K562 (cell line): ENCODE measurements around the gene NRXN3. TPM values are rescaled to one million over a fixed set of nuclear protein-coding genes. Genes with fewer than 3 reads are reported as not detected.

ENCODE experiments used
- ATAC-seq: fragments of 200-7000 bp; cut with Tn5 transposase; 3 replicates; pipeline ENCODE4 v1.9.1; 2020; ENCODE audit warnings: moderate library complexity
- BruUV-seq: library from RNA; stranded (reverse); fragments of 400-500 nt; replicated peaks from 2 replicates; lab custom pipeline; 2021; lab: Mats Ljungman, UMichigan
- CTCF ChIA-PET: fragments of 300-600 bp; formaldehyde crosslinking; extraction: SDS; loops from one replicate; lab custom pipeline; 2021; ENCODE audit warnings: low intra/inter-chr PET ratio; lab: Yijun Ruan, JAX
- POLR2A ChIA-PET: fragments of 300-600, 350-650 bp; sonication (Branson Sonifier 250); formaldehyde crosslinking; extraction: SDS; loops from one replicate; lab custom pipeline; 2021; ENCODE audit warnings: antibody characterized with exemption, inconsistent platforms; lab: Yijun Ruan, JAX
- DNase-seq, 4 experiments: peaks; one replicate each; pipeline versions ENCODE4 v3.0.0 to v3.0.0-alpha.2; 2011 to 2018; ENCODE audit warnings: low spot score in 3 of 4, mixed read lengths in 3 of 4; ENCODE audit errors: extremely low read depth in 1 of 4
- FAIRE-seq: peaks from 2 replicates; lab custom pipeline; 2011; peaks lifted over from hg19 to GRCh38; lab: Jason Lieb, UNC
- H2AFZ ChIP-seq: 2 replicates; pipeline ENCODE4 v1.6.0; 2011; ENCODE audit warnings: low read depth, low read length, control low read depth, inconsistent platforms
- H3K27ac ChIP-seq: fragments of 200-600 bp; 3 replicates; pipeline ENCODE4 v1.8.0; 2011; ENCODE audit warnings: low read depth, mild to moderate bottlenecking, control low read depth, inconsistent platforms, low read length, moderate library complexity, mixed read lengths; ENCODE audit errors: extremely low read depth
- H3K27me3 ChIP-seq, 2 experiments: fragments of 300-600 bp in 1 of 2; 2 replicates in 1 of 2; 3 replicates in 1 of 2; pipeline versions ENCODE4 v1.6.0 to v1.8.0; 2011; ENCODE audit warnings: inconsistent platforms in 2 of 2, low read length in 2 of 2, mild to moderate bottlenecking in 1 of 2, mixed read lengths in 1 of 2, moderate library complexity in 1 of 2; ENCODE audit not compliant: control insufficient read depth in 2 of 2, insufficient read depth in 2 of 2
- H3K36me3 ChIP-seq: fragments of 300-600 bp; 3 replicates; pipeline ENCODE4 v1.8.0; 2011; ENCODE audit warnings: mild to moderate bottlenecking, low read length, inconsistent platforms; ENCODE audit not compliant: control insufficient read depth, insufficient read depth
- H3K4me1 ChIP-seq, 2 experiments: fragments of 200-600 bp in 1 of 2; replicated peaks in 1 of 2; 2 replicates in 1 of 2; 3 replicates in 1 of 2; pipeline versions ENCODE4 v1.5.1 to v1.8.0; 2011; ENCODE audit warnings: inconsistent platforms in 2 of 2, low read length in 2 of 2, mild to moderate bottlenecking in 1 of 2, mixed read lengths in 1 of 2, moderate library complexity in 1 of 2; ENCODE audit not compliant: control insufficient read depth in 2 of 2, insufficient read depth in 2 of 2
- H3K4me2 ChIP-seq: 2 replicates; pipeline ENCODE4 v1.6.1; 2011; ENCODE audit warnings: low read length, control low read depth, inconsistent platforms, mixed read lengths; ENCODE audit not compliant: insufficient read depth
- H3K4me3 ChIP-seq: fragments of 200-600 bp; sonication (generic), shearing (Covaris generic); 2 replicates; pipeline ENCODE4 v1.5.1; 2016; ENCODE audit warnings: control low read depth, inconsistent platforms
- H3K79me2 ChIP-seq: fragments of 200-600 bp; 3 replicates; pipeline ENCODE4 v1.8.0; 2011; ENCODE audit warnings: low read length, inconsistent platforms; ENCODE audit not compliant: control insufficient read depth, insufficient read depth
- H3K9ac ChIP-seq, 2 experiments: 2 replicates each; pipeline versions ENCODE4 v1.6.0 to v1.6.1; 2011; ENCODE audit warnings: low read depth in 2 of 2, low read length in 2 of 2, control low read depth in 1 of 2, inconsistent platforms in 1 of 2, mild to moderate bottlenecking in 1 of 2, mixed read lengths in 1 of 2; ENCODE audit not compliant: insufficient read depth in 1 of 2
- H3K9me1 ChIP-seq: one replicate; pipeline ENCODE4 v1.6.0; 2011; ENCODE audit warnings: inconsistent platforms, mild to moderate bottlenecking, low read length, moderate library complexity; ENCODE audit not compliant: control insufficient read depth, insufficient read depth
- H3K9me3 ChIP-seq: replicated peaks from 2 replicates; pipeline ENCODE4 v1.5.1; 2011; ENCODE audit warnings: low read depth, low read length, inconsistent platforms; ENCODE audit not compliant: control insufficient read depth, insufficient read depth
- H4K20me1 ChIP-seq: replicated peaks from 2 replicates; pipeline ENCODE4 v1.6.1; 2011; ENCODE audit warnings: low read length, inconsistent platforms, mixed read lengths; ENCODE audit not compliant: control insufficient read depth, insufficient read depth
- CHD2 ChIP-seq: IDR thresholded peaks from 2 replicates; pipeline ENCODE4 v1.6.1; 2011; ENCODE audit warnings: low read depth, low read length
- DPF2 ChIP-seq: fragments of 450-650 bp; IDR thresholded peaks from 2 replicates; pipeline ENCODE4 v1.6.1; 2016
- ETV1 ChIP-seq: fragments of 450-650 bp; conservative IDR thresholded peaks from 2 replicates; pipeline ENCODE4 v1.6.1; 2016; ENCODE audit warnings: missing genetic modification characterization, control low read depth, low read depth, missing compliant biosample characterization
- KAT2B ChIP-seq: IDR thresholded peaks from one replicate; pipeline ENCODE4 v1.6.1; 2012; ENCODE audit warnings: low read depth, mild to moderate bottlenecking, control low read depth, inconsistent platforms, low read length, moderate library complexity
- MXI1 ChIP-seq: IDR thresholded peaks from 2 replicates; pipeline ENCODE4 v1.6.1; 2011; ENCODE audit warnings: low read depth, mild to moderate bottlenecking, improper control_type of control experiment, low read length
- NCOA1 ChIP-seq: fragments of 450-650 bp; IDR thresholded peaks from 2 replicates; pipeline ENCODE4 v1.6.1; 2016; ENCODE audit warnings: low read depth
- NR3C1 ChIP-seq: sonication (generic); formaldehyde crosslinking; IDR thresholded peaks from 2 replicates; pipeline ENCODE4 v1.8.1; 2022; ENCODE audit warnings: missing genetic modification reagents
- NUFIP1 ChIP-seq: fragments of 450-650 bp; IDR thresholded peaks from 2 replicates; pipeline ENCODE4 v1.6.1; 2018; ENCODE audit not compliant: partially characterized antibody
- PHF8 ChIP-seq: fragments of 200-600 bp; sonication (generic); IDR thresholded peaks from 2 replicates; pipeline ENCODE4 v1.6.1; 2012; ENCODE audit warnings: mixed run types, mild to moderate bottlenecking, inconsistent platforms, low read length, moderate library complexity, borderline replicate concordance
- SIN3A ChIP-seq, 2 experiments: fragments of 150-350 bp in 1 of 2; IDR thresholded peaks; 2 replicates each; pipeline ENCODE4 v1.6.1; 2011 to 2016; ENCODE audit warnings: borderline replicate concordance in 2 of 2, low read depth in 2 of 2, low read length in 2 of 2, mild to moderate bottlenecking in 2 of 2, moderate library complexity in 2 of 2; ENCODE audit not compliant: control insufficient read depth in 1 of 2
- SMAD4 ChIP-seq: fragments of 250-450 bp; sonication (Bioruptor Pico); conservative IDR thresholded peaks from 2 replicates; pipeline ENCODE4 v1.8.0; 2021; ENCODE audit warnings: inconsistent platforms, mild to moderate bottlenecking, moderate library complexity
- SMC3 ChIP-seq: conservative IDR thresholded peaks from 2 replicates; pipeline ENCODE4 v1.6.1; 2011; ENCODE audit warnings: low read depth, low read length, improper control_type of control experiment; ENCODE audit not compliant: insufficient read depth
- STAT5A ChIP-seq: IDR thresholded peaks from 2 replicates; pipeline ENCODE4 v1.6.1; 2012; ENCODE audit warnings: low read length, inconsistent platforms, borderline replicate concordance
- TARDBP ChIP-seq: fragments of 450-650 bp; IDR thresholded peaks from 2 replicates; pipeline ENCODE4 v1.6.1; 2016
- TRIM24 ChIP-seq, 2 experiments: fragments of 450-650 bp; IDR thresholded peaks; 2 replicates each; pipeline ENCODE4 v1.6.1; 2016
- ZNF140 ChIP-seq: fragments of 250-450 bp; sonication (Bioruptor Pico); IDR thresholded peaks from 2 replicates; pipeline ENCODE4 v1.8.0; 2021; ENCODE audit warnings: moderate library complexity, mild to moderate bottlenecking, inconsistent platforms
- ZNF224 ChIP-seq: sonication (generic); formaldehyde crosslinking; IDR thresholded peaks from 2 replicates; pipeline ENCODE4 v1.8.0; 2022; ENCODE audit warnings: mild to moderate bottlenecking, missing genetic modification reagents
- ZNF644 ChIP-seq: fragments of 200-800 bp; sonication (Bioruptor generic); IDR thresholded peaks from 2 replicates; pipeline ENCODE4 v1.6.1; 2016; ENCODE audit warnings: low read depth, missing genetic modification characterization, missing compliant biosample characterization
- WGBS: fragments of 100-300 bp; shearing (Covaris generic); methylation state at CpG from one replicate; pipeline ENCODE4 v1.1.6; 2016; ENCODE audit warnings: low coverage, mixed read lengths; ENCODE audit not compliant: insufficient coverage; ENCODE audit errors: missing lambda C conversion rate; 5-methylcytosine and 5-hydroxymethylcytosine counted together
- in situ Hi-C: fragments of 300-500 bp; cut with MboI; formaldehyde crosslinking; loops from 4 replicates; pipeline ENCODE4 v1.15.0; 2018; ENCODE audit warnings: inconsistent platforms, mixed read lengths
- intact Hi-C: fragments of 100-400 bp; cut with micrococcal nuclease; formaldehyde crosslinking; loops from 2 replicates; pipeline ENCODE4 v1.14.2; 2022
- polyA plus RNA-seq, 8 experiments: library from polyadenylated mRNA; depleted of rRNA in 4 of 8; stranded (reverse) in 5 of 8; unstranded in 3 of 8; fragments of >200 nt; fragmentation: Nextera tagmentation in 2 of 8; fragmentation: Illumina TruSeq in 1 of 8; extraction: Ambion mirVana in 2 of 8; extraction: Trizol in 1 of 8; gene quantifications; 2 replicates each; pipeline versions ENCODE4 v1.2.1 to v1.2.3, GENCODE V29; 2011 to 2014; ENCODE audit warnings: inconsistent platforms in 1 of 8, missing spikeins in 1 of 8
- total RNA-seq, 7 experiments: library from RNA; depleted of rRNA in 6 of 7; stranded (reverse); fragments of >200 nt in 6 of 7; fragmentation: Illumina TruSeq in 2 of 7; extraction: Trizol in 2 of 7; gene quantifications; 2 replicates each; pipeline versions ENCODE4 v1.2.1 to v1.2.3, GENCODE V29; 2011 to 2021; ENCODE audit warnings: low replicate concordance in 1 of 7
- TF ChIP-seq, protein P1 (sequence below): fragments of 250-450 bp; sonication (Bioruptor Pico); IDR thresholded peaks from 2 replicates; pipeline ENCODE4 v1.4.0; 2020; ENCODE audit warnings: borderline replicate concordance

NRXN3 gene
- total and polyA plus RNA-seq, 9 of the 15 experiments (the other 6 are each of a cell fraction or from before 2014, with no cell fraction given): 0.09 TPM; not detected in 8

DNA sequence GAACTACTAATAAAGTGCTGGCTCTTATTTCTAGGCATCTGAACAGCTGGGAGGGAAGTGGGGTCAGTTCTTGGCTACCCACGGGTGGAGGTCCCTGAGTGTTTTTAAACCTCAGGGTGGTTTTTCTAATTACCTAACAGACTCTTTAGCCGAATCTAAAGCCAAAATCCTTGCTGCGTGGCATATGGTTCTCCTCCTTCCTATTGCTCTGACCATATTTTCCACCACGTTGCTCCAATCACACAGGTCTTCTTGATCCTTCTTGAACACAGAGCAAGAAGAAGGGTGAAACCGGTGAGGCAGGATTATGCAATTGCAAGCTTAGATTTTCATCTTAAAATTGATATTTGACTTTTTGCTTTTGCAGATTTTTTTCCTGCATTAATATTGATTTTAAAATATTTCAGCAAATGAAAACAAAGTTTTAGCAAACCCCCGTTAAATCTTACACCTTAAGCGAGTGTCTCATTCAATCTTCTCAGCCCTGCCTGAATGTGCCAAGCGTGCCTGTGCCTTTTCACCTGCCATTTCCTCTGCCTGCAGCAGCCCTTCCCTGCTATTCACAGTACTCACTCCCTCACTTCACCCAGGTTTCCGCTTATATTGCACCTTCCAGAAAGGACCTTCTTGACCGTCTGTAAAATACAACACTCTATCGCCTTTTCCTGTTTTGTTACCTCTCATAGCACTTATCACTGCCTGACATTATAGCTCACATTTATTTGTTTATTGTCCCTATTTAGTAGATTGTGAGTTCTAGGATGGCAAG lies 1535.1 kb downstream of the NRXN3 start:
- no TSS peak for BruUV-seq
- intact Hi-C loops: no loop called here

More for the DNA sequence above, 1535.1 kb downstream of the NRXN3 start:
- in situ Hi-C loops: no loop called here
- Histone ChIP-seq H3K27me3 (no peaks in the 10 kb centered on the region), H3K79me2 (no peaks in the 10 kb centered on the region), H3K4me1 (no peaks in the 10 kb centered on the region), H3K9me1 (no peaks in the 10 kb centered on the region), H3K9ac (no peak overlapping the region), H3K9me3 (no peaks in the 10 kb centered on the region), H3K36me3 (no peaks in the 10 kb centered on the region), H3K4me3 (no peak overlapping the region), H3K4me2 (no peak overlapping the region), H2AFZ (no peak overlapping the region), H3K27ac (no peak overlapping the region), H4K20me1 (no peaks in the 10 kb centered on the region)
- no peak for TF ChIP-seq ZNF224 (CRISPR knock-in tag)
- no peak for TF ChIP-seq STAT5A
- no peak for TF ChIP-seq TRIM24 (IDR thresholded peaks at IDR 0.05)
- TF ChIP-seq, protein P1, sequence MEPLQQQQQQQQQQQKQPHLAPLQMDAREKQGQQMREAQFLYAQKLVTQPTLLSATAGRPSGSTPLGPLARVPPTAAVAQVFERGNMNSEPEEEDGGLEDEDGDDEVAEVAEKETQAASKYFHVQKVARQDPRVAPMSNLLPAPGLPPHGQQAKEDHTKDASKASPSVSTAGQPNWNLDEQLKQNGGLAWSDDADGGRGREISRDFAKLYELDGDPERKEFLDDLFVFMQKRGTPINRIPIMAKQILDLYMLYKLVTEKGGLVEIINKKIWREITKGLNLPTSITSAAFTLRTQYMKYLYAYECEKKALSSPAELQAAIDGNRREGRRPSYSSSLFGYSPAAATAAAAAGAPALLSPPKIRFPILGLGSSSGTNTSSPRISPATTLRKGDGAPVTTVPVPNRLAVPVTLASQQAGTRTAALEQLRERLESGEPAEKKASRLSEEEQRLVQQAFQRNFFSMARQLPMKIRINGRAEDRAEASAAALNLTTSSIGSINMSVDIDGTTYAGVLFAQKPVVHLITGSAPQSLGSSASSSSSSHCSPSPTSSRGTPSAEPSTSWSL (CRISPR knock-in tag): no peak
- no peak for TF ChIP-seq DPF2
- TF ChIP-seq ZNF140 (CRISPR knock-in tag): no peak
- no peak for TF ChIP-seq TARDBP
- TF ChIP-seq NR3C1: no peak
- TF ChIP-seq SMAD4: no peak
- TF ChIP-seq ETV1 (tag): no peak
- no peak for TF ChIP-seq SMC3
- no peak for TF ChIP-seq MXI1
- TF ChIP-seq CHD2: no peak
- no peak for TF ChIP-seq SIN3A (IDR thresholded peaks at IDR 0.05; ENCODE audit: borderline replicate concordance in 2 of 2, control insufficient read depth in 1 of 2, low read depth in 2 of 2, low read length in 2 of 2)
- TF ChIP-seq ZNF644 (tag): no peak
- no peak for TF ChIP-seq NCOA1
- TF ChIP-seq KAT2B: no peak
- no peak for TF ChIP-seq PHF8
- TF ChIP-seq NUFIP1: no peak
- ChIA-PET POLR2A (no interaction called here), CTCF (no interaction called here)
- FAIRE-seq (no peak), ATAC-seq (no peak), DNase-seq (no peak)
- WGBS: 2% methylated on average over 11 of the region's 11 CpGs
